ENCODE measurements around the gene TSFM.
"Not testable (repeated sequence)": the region's sequence is repeated elsewhere in the genome, so short reads cannot be mapped to it uniquely, and the experiment has no call there.

TSFM gene

DNA sequence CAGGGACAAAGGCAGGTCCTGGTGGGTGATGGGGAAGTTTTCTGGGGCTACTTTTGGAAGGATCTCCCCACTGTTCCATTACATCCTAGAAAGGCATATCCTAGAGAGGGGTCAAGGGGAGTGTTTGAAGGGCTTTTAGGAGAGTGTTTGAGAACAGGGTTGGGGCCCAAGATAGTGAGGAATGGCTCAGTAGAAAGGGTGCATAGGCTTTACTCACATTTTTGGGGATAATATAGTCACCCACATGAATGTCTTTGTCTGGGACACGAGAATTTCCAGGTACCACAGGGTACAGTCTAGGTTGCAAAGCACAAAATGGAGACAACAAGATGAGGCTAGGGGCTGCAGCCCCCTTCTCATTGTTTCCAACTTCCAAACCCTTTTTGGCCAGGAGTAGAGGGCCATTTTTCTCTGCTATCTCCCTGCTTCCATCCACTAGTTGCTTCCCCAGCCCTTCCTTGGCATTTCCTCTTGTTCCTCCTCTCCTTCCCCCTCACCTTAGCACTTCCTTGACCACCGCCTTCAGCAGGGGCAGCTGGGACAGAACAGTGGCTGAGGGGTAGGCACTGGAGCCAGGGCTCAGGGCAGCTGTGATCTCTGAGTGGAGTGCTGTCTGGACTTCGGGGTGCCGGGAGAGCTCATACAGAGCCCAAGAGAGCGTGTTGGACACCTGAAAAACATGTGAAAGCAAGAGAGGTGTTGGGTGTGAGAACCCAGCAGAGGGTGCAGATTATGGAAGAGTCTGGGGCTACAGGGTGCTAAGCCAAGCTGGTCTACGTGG is 18.5 kb upstream of the TSFM start:
- no peak for DNase-seq (ENCODE audit: low read depth)

DNA sequence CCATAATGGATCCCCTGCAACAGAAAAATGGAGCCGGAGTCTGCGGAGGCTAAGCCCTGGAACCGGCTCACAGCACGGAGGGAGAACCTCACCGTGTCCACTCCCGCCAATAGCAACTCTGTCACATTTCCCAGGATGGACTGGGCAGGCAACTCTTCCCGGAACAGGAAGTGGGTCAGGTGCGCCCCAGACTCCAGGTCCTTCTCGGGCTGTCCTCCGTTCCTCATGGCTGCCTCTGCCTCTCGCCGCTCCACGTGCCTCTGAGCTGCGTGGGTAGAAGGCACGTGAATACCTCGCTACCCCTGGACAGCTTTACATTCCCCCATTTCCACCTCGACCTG is 18.0 kb upstream of the TSFM start:
- no peak for DNase-seq (ENCODE audit: low read depth)

DNA sequence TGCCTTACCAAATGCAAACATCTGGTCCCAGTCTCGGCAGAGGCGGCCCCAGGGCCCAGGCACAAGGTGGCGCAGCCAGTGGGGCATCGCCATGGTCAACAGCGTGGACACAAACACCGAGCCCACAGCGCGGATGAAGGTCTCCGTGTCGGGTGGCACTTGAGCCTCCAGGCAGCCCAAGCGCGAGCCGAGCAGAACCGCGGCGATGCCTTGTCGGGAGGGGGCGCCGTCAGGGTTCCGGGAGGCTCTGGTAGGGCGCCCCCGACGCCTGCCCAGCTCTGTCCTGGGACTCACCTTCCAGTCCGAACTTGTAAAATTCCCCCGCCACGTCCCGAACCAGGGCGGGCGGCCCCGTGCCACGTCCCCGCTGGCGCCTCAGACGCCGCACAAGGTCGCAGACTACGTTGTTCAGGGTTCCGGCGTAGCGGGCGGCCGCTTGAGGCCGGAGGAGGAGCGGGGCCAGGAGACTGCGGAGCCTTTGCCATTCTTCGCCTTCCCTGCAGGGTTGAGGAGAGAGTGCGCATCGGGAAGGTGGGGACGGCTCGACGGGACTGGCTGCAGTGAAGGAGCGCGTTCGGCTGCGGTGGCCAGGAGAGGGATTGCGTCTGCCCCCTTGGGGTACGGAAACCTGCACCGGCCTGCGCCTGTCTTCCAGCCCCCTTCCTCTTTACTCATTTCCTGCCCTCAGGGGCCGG is 17.4 kb upstream of the TSFM start:
- no peak for DNase-seq (ENCODE audit: low read depth)

DNA sequence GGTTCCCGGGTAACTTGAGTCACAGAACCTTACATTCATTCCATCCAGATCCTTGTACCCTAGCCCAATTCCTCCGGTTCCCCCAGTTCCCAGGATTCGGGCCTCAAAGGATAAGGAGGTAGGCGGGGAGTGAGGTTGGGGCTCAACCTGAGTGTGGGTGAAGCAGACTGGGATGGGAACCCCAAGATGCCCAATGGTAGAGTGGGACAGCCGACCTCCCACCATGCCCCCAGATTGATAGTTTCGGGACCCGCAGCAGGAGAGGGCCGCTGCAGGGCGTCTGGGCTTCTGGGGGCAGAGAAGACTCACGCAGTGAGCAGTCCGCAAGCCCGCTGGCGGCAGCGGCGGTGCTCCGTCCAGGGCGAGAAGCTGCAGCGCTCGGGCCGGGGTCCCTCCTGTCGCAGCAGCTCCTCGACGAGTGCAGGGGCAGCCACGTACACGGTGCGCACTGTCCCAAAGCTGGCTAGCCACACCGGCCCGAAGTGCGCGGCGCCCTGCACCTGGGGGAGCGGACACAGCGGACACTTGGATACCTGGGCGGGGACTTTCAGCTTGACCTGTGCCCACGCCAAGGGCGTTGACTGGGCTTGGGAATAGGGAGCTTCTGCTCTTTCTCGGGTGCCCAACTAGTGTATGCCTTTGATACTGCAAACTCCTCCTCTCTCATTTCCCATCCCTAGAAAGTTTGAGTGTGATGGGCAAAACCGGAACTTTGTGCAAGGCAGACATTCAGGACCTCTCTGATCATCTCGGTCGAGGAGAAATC is 16.7 kb upstream of the TSFM start:
- DNase-seq (ENCODE audit: low read depth) = no peak

DNA sequence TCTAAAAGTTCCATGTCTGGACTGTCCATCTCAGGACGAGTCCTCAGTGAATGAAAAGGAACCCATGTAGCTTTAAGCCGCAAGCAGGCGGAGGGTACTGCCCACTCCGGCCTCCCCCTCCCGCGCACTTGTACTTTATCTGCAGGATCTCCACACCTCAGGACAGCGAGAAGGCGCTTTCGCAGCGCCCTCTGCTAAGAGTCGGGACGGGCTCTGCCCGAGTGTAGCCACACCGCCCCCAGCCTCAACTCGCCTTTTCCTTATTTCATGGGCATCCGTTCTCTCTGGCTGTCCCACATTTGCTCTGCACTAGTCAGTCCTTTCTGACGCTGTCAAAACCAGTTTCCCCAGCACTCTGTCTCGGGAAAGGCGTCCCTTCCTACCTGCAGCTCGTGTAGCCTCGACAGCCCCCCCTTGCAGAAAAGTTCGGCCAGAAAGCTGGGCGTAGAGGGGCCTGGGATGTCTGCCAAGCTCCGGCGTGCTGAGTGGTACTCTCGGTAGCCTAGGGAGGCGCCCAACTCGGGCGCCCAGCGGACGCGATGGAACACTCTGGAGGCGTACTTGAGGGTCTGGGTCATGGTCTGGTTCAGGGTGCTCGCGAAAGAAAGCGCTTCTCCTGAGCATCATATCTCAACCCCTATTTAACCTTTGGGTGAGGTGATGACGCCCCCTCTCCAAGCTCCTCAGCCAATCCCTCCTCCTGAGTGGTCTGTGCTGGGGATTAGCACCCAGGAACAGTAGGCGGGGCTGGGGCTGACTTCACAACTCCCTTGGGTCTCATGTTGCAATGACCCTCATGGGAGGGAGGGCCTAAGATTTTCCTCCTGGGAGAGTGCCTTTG is 15.9 kb upstream of the TSFM start, which contains the start of gene CYP27B1:
CYP27B1 (minus strand) TSS at position 615 of the 841 bp plus-strand sequence; CDS start at position 578, 37 bp downstream.
- DNase-seq (ENCODE audit: low read depth) = no peak

DNA sequence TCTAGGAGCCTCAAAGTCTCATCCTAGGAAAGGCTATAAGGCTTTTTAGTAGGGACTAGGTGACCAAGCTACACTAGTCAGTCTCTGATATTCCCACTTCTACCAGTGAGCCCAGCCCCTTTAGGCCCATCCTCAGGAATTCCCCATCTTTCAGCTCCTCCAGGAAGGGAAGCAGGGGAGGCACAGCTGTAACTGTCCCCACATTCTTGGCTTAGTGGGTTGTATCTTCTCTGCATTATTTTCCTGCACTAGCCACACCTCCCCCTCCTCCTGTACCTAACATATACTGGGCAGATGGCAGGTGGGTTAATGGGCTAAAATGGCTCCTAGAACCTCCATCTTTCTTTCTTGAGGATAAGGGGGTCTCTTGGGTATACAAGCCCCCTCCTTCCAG is 15.3 kb upstream of the TSFM start:
- DNase-seq (ENCODE audit: low read depth) = no peak

DNA sequence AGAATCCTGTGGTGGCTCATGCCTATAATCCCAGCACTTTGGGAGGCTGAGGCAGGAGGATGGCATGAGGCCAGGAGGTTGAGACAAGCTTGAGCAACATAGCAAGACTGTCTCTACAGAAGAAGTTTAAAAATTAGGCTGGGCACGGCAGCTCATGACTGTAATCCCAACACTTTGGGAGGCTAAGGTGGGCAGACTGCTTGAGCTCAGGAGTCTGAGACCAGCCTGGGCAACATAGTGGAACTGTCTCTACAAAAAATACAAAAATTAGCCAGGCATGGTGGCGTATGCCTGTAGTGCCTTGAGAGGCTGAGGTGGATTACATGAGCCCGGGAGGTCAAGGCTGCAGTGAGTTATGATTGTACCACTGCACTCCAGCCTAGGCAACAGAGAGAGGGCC is 14.7 kb upstream of the TSFM start:
- no peak for DNase-seq (ENCODE audit: low read depth)

DNA sequence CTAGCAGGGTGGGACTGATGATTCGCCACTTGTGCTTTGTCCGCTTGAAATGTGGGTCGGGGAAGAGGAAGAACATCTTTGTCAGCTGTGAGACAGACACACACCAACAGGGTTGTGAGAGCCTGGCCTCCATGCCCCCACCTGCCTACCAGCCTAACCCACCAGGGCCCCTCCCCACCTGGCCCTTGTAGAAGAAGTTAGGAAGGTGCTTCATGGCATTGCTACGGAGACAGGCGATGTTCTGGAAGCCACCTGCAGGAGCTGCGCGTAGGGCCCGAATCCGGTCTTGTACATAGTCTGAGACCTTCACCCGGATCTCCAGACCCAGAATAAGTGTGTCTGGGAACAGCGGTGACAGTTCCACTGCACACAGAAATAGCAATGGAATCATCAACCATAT is 13.0 kb upstream of the TSFM start:
- DNase-seq (ENCODE audit: low read depth) = no peak

DNA sequence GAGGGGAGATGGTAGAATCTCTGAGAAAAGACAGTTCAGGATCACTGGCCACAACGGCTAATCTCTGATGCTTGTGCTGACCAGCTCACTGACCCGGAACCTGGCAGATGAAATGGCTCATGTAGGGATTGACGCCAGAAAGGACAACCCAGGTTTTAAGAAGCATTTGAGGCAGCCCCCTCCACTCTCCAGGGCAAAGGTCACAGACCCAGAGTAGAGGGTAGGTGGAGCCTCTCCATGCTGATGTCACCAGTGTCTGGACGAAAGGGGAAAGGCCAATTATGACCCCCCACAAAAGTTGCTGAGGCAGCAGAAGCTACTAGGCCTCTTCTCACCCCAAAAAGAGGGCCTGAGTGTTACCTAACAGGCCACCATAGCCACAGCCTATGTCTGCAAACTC is 11.9 kb upstream of the TSFM start:
- no peak for DNase-seq (ENCODE audit: low read depth)

DNA sequence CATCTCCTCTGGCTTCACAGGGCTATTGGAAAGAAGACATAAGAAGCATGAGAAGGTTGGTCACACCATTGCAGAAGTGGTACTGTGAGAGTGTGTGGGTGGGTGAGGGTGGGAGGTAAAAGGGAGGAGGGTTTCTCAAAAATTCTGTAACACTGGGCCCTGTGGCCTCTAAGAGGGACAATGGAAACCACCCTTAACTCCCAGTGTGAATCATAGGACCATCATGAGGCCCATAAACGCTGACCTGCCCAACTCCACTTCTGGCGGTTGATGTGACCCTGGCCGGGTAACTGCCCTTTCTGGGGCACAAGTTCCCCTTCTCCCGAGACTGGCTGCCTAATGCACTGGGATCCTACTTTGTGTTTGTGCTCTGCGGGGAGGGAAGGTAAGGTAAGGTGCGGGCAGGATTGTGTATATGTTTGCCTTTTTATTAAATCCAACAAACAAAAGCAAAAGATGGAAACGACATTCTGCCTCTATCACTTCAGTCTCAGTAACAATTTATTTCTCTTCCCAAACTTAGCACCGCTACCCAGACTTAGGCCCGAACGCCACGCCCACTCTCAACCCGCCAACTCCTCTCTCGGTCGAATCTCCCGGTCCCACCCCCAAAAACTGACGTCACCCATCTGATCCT is 11.2 kb upstream of the TSFM start:
- DNase-seq (ENCODE audit: low read depth) = peak; percentile 90

DNA sequence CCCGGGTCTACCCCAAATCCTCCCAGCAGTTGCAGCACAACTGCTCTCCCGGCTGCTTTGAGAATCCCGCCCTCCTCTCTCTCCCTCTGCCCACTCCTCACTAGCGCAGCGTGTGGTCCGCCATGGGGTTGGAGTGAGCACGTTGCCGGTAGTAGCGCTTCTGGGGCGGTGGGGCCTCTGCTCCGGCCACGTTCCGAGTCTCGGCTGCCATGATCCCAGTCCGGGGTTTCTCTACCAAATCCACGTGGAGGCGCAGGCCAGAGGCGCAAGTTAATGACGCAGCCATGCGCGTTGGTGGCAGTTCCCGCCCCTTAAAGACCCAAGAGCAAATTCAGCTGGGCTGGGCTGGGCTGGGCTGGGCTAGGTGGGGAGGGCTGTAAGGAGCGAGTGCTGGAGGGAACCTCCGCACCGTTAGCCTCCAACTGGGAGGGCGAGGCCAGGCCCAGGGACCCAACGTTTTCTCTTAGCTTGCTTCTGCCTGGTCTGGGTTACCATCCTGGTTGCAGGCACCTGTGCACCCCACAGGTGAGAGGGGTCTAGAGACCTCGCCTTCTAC is 10.6 kb upstream of the TSFM start, which contains the start of gene METTL1:
METTL1 (minus strand) TSS at position 233 of the 556 bp plus-strand sequence; CDS start at position 211, 22 bp downstream.
- DNase-seq (ENCODE audit: low read depth) = peak; percentile 98

DNA sequence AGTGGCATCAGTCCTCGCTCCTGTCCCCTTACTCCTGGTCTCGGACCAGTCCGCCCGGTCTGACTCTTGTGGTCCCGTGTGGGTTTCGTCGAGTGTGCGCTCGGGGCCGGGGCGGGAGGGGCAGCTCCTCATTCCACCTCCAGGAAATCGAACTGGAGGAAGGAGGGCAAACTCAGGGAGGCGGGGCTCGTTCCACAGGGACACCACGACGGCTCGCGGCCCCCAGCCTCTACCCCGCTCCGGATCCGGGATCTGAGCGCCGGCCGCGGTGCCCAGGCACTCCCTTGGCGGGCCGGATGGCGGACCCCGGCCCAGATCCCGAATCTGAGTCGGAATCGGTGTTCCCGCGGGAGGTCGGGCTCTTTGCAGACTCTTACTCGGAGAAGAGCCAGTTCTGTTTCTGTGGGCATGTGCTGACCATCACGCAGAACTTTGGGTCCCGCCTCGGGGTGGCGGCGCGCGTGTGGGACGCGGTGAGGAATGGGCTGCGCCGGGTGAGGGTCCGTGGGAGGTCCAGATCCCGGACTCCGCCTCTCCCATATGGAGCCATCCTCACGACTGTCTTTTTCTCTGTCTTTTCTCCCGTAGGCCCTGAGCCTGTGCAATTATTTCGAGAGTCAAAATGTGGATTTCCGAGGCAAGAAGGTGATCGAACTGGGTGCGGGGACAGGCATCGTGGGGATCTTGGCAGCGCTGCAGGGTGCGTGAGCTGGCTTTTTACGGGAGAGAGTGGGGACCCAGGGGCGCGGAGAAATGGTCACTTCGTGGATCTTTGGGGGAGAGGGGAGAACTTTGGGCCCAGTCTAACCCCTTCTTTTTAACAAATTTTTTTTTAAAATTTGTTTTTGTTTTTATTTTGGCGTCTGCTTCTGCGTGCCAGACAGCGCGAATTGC is 9.9 kb upstream of the TSFM start, which contains the start of gene EEF1AKMT3:
EEF1AKMT3 (plus strand) TSS at position 186 of the 894 bp plus-strand sequence; CDS start at position 297, 111 bp downstream.
- DNase-seq (ENCODE audit: low read depth) = peak; percentile 48

DNA sequence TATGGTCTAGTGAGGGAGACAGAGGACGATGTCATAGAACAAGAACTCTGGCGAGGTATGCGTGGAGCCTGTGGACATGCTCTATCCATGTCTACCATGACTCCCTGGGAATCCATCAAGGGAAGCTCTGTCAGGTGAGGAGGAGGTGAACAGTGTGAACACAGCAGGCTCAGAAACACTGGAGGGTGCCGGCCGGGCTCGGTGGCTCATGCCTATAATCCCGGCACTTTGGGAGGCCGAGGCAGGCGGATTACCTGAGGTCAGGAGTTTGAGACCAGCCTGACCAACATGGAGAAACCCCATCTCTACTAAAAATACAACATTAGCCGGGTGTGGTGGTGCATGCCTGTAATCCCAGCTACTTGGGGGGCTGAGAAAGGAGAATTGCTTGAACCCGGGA is 8.0 kb upstream of the TSFM start:
- DNase-seq (ENCODE audit: low read depth) = not testable (repeated sequence)

DNA sequence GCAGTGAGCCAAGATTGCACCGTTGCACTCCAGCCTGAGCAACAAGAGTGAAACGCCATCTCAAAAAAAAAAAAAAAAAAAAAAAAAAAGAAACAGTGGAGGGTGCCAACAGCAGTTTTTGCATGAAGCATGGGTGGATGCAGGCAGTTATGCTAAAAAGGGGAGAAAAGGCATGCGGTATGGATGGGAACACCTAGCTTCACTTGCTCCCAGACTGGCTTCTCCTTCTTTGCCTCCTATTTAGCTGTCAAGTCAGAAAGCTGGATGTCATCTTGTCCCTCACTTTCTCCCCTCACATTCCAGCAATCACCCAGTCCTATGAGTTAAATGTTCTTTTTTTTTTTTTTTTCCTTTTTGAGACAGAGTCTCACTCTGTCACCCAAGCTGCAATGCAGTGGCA is 7.5 kb upstream of the TSFM start:
- no peak for DNase-seq (ENCODE audit: low read depth)

DNA sequence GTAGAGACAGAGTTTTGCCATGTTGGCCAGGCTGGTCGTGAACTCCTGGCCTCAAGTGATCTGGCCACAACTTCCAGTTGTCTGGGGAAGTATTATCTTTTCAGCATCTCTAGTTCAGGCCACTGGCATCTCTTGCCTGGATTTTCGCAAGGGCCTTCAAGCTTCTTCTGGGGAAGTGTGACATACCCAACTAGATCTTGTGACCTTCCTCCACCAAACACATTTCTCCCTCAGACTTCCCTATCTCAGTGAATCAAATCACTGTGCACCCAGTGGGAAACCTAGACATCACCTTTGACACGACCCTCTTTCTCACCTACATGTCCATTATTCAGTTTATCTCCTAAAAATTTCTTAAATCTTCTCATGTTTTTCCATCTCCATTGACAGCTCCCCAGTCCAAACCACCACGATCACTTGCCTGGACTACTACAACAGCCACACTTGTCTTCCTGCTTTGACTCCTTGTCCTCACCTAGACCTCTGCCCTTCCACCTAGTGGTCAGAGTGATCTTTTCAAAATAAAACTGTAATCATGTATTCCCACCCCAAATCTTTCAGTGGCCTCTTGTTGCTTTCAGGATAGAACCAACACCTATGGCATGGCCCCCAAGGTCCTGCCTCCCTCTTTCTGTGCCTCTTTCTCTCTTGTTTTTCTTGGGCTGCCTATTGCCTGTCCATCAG is 6.9 kb upstream of the TSFM start:
- no peak for DNase-seq (ENCODE audit: low read depth)

DNA sequence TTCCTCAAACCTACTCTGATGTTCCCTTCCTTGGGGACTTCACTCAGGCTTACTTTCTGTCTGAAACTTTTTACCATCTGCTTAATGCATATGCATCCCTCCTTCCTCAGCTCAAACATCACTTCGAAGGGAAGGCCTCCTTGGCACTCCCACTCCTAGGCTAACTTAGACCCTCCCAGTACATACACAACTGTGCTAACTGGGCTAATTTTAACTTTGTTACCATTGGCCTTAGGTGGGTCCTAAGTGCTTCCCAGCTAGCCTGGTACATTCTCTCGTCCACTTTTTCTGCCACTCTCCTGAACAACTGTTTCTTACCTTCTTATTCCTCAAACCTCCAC is 6.4 kb upstream of the TSFM start:
- DNase-seq (ENCODE audit: low read depth) = no peak

DNA sequence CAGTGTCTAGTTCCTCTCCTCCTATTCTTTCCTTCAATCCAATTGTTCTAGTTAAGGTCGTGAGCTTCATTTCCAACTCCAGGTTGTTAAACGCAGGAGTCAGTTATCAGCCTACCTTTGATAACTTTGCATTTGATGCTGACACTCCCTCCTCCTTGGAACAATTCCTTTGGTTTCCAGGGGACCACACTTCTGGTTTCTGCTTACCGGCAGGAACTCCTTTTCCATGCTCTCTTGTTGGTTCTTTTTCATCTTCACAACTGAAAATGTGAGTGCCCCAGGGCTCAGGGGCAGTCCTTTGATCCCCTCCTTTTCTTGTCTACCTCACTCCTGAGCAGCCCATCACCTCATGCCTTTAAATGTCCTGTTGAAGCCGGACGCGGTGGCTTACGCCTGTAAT is 5.2 kb upstream of the TSFM start:
- DNase-seq (ENCODE audit: low read depth) = no peak

DNA sequence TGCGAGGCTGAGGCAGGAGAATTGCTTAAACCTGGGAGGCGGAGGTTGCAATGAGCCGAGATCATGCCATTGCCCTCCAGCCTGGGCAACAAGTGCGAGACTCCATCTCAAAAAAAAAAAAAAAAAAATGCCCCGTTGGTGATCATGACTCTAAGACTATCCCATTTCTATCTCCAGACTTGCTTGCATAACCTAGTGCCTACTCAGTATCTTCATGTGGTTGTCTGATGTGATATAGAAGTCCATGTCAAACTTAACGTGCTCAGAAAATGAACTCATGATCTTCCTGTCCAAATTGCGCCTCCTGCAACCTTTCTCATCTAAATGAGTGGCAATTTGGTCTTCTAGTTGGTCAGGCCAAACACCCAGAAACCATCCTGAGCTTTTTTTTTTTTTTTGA is 4.7 kb upstream of the TSFM start:
- no peak for DNase-seq (ENCODE audit: low read depth)

DNA sequence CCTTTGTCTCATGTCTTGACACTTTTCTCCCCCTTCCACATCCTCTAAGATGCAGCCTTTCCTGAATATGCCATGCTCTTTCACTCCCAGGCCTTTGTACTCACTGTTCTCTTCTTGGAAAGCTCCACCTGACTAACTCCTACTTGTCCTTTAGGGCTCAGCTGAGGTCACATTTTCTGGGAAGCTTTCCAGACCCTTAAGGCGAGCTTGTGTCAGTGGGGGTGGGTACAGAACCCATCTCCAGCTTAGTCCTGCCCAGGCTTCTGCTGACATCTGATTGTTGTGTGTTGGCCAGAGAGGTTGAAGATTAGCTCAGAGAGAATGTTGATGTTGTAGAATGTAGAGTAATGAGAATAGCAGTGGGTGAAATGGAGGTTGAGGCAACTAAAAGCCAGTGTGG is 2.9 kb upstream of the TSFM start:
- DNase-seq (ENCODE audit: low read depth) = no peak
